Endothelial cell of umbilical vein (primary cell): ENCODE measurements around the gene DGKD. TPM values are rescaled to one million over a fixed set of nuclear protein-coding genes. Genes with fewer than 3 reads are reported as not detected.

Experiments
- BruUV-seq: library from RNA; stranded (reverse); fragments of 400-500 nt; replicated peaks from 2 replicates; lab custom pipeline; 2021; lab: Mats Ljungman, UMichigan
- CTCF ChIA-PET: fragments of 300-600, 350-600 bp; sonication (Branson Sonifier 250); formaldehyde crosslinking; loops from one replicate; lab custom pipeline; 2021; ENCODE audit warnings: antibody characterized with exemption, inconsistent platforms; lab: Charles Lee
- POLR2A ChIA-PET: fragments of 300-600, 350-600 bp; sonication (Branson Sonifier 250); formaldehyde crosslinking; loops from one replicate; lab custom pipeline; 2021; ENCODE audit warnings: antibody characterized with exemption, inconsistent platforms; lab: Charles Lee
- DNase-seq: peaks from one replicate; pipeline ENCODE4 v3.0.0-alpha.2; 2011; ENCODE audit warnings: low read depth, low spot score
- FAIRE-seq: peaks from 2 replicates; lab custom pipeline; 2011; peaks lifted over from hg19 to GRCh38; lab: Jason Lieb, UNC
- H2AFZ ChIP-seq: 2 replicates; pipeline ENCODE4 v1.6.0; 2012; ENCODE audit warnings: low read depth, low read length, control low read depth, inconsistent platforms
- H3K27ac ChIP-seq: 2 replicates; pipeline ENCODE4 v1.5.1; 2011; ENCODE audit warnings: low read depth, mild to moderate bottlenecking, control low read depth, low read length, moderate library complexity; ENCODE audit not compliant: insufficient read depth
- H3K27me3 ChIP-seq, 2 experiments: 2 replicates each; pipeline versions ENCODE4 v1.6.0 to v1.6.1; 2011; ENCODE audit warnings: low read length in 2 of 2, mixed read lengths in 1 of 2; ENCODE audit not compliant: control insufficient read depth in 2 of 2, insufficient read depth in 2 of 2
- H3K36me3 ChIP-seq, 2 experiments: 2 replicates in 1 of 2; 3 replicates in 1 of 2; pipeline ENCODE4 v1.5.1; 2011; ENCODE audit warnings: low read length in 2 of 2, mild to moderate bottlenecking in 1 of 2, moderate library complexity in 1 of 2; ENCODE audit not compliant: control insufficient read depth in 2 of 2, insufficient read depth in 2 of 2; ENCODE audit errors: extremely low read depth in 1 of 2
- H3K4me1 ChIP-seq: 3 replicates; pipeline ENCODE4 v1.5.1; 2011; ENCODE audit warnings: mild to moderate bottlenecking, low read length; ENCODE audit not compliant: control insufficient read depth, insufficient read depth; ENCODE audit errors: extremely low read depth
- H3K4me2 ChIP-seq: 2 replicates; pipeline ENCODE4 v1.6.1; 2011; ENCODE audit warnings: low read length, control low read depth, mixed read lengths; ENCODE audit not compliant: insufficient read depth
- H3K4me3 ChIP-seq, 3 experiments: fragments of 200-600 bp in 1 of 3; sonication (generic), shearing (Covaris generic) in 1 of 3; replicated peaks in 1 of 3; 2 replicates each; pipeline ENCODE4 v1.5.1; 2011 to 2016; ENCODE audit warnings: control low read depth in 3 of 3, low read length in 3 of 3, mild to moderate bottlenecking in 2 of 3, inconsistent platforms in 1 of 3, low read depth in 1 of 3, moderate library complexity in 1 of 3; ENCODE audit not compliant: insufficient read depth in 1 of 3
- H3K79me2 ChIP-seq: 2 replicates; pipeline ENCODE4 v1.6.0; 2012; ENCODE audit warnings: low read length, inconsistent platforms; ENCODE audit not compliant: control insufficient read depth, insufficient read depth
- H3K9ac ChIP-seq: replicated peaks from 2 replicates; pipeline ENCODE3; 2011; ENCODE audit warnings: low read length, control low read depth; ENCODE audit not compliant: insufficient read depth; ENCODE audit errors: extremely low read depth
- H3K9me1 ChIP-seq: replicated peaks from 3 replicates; pipeline ENCODE4 v1.6.0; 2011; ENCODE audit warnings: mild to moderate bottlenecking, low read length; ENCODE audit not compliant: control insufficient read depth, insufficient read depth; ENCODE audit errors: extremely low read depth
- H3K9me3 ChIP-seq: replicated peaks from 2 replicates; pipeline ENCODE4 v1.5.1; 2012; ENCODE audit warnings: low read length, inconsistent platforms; ENCODE audit not compliant: control insufficient read depth, insufficient read depth
- H4K20me1 ChIP-seq: replicated peaks from 2 replicates; pipeline ENCODE3; 2011; ENCODE audit warnings: mild to moderate bottlenecking, low read length; ENCODE audit not compliant: control insufficient read depth, insufficient read depth; ENCODE audit errors: extremely low read depth
- EZH2 ChIP-seq: IDR thresholded peaks from 2 replicates; pipeline ENCODE4 v1.6.1; 2012; ENCODE audit warnings: borderline replicate concordance, low read depth, mild to moderate bottlenecking, moderate library complexity, low read length, inconsistent platforms; ENCODE audit not compliant: severe bottlenecking
- FOS ChIP-seq: IDR thresholded peaks from 2 replicates; pipeline ENCODE4 v1.6.1; 2011; ENCODE audit warnings: mild to moderate bottlenecking, low read length, moderate library complexity, borderline replicate concordance; ENCODE audit not compliant: insufficient read depth
- GATA2 ChIP-seq: IDR thresholded peaks from 2 replicates; pipeline ENCODE4 v1.7.0; 2011; ENCODE audit warnings: low read depth, mild to moderate bottlenecking, moderate library complexity, mixed read lengths, low read length; ENCODE audit not compliant: insufficient read length, insufficient read depth
- JUN ChIP-seq: IDR thresholded peaks from 2 replicates; pipeline ENCODE4 v1.6.1; 2011; ENCODE audit warnings: borderline replicate concordance, low read depth; ENCODE audit not compliant: insufficient read length, insufficient read depth
- MYC ChIP-seq: IDR thresholded peaks from one replicate; pipeline ENCODE4 v1.6.1; 2011; ENCODE audit warnings: mild to moderate bottlenecking, low read depth, low read length
- POLR2A ChIP-seq: IDR thresholded peaks from 2 replicates; pipeline ENCODE4 v1.6.1; 2012; ENCODE audit warnings: low read depth, mild to moderate bottlenecking, control low read depth, low read length
- POLR2AphosphoS5 ChIP-seq: IDR thresholded peaks from 2 replicates; pipeline ENCODE4 v1.6.1; 2012; ENCODE audit warnings: low read depth, mild to moderate bottlenecking, control low read depth, low read length, moderate library complexity; ENCODE audit not compliant: insufficient read depth
- dilution Hi-C: fragments of 300-500 bp; cut with MboI; formaldehyde crosslinking; loops from one replicate; pipeline ENCODE4 v1.15.0; 2019; ENCODE audit warnings: low sequenced_read_pairs; ENCODE audit not compliant: extremely low pct_ligation_motif_present
- intact Hi-C: fragments of 100-400 bp; cut with micrococcal nuclease; formaldehyde crosslinking; loops from one replicate; pipeline ENCODE4 v1.10.0; 2022
- polyA plus RNA-seq, 4 experiments: library from polyadenylated mRNA; depleted of rRNA in 3 of 4; stranded (reverse) in 3 of 4; unstranded in 1 of 4; fragments of >200 nt; gene quantifications; 2 replicates each; pipeline versions ENCODE4 v1.2.1 to v1.2.3, GENCODE V29; 2011 to 2012; ENCODE audit warnings: missing spikeins in 1 of 4
- total RNA-seq: library from RNA; stranded (reverse); gene quantifications from 2 replicates; pipeline ENCODE4 v1.2.3, GENCODE V29; 2021
- TF ChIP-seq, protein P1 (sequence below), 2 donors: IDR thresholded peaks; 1 replicate in 1 of 2; 2 replicates in 1 of 2; pipeline ENCODE4 v1.5.1; 2011; ENCODE audit warnings: low read length in 2 of 2, mild to moderate bottlenecking in 2 of 2, moderate library complexity in 2 of 2, control low read depth in 1 of 2, inconsistent platforms in 1 of 2, low read depth in 1 of 2; ENCODE audit not compliant: insufficient read depth in 1 of 2; ENCODE audit errors: extremely low read depth in 1 of 2
- TF ChIP-seq, protein P2 (sequence below): IDR thresholded peaks from 2 replicates; pipeline ENCODE4 v1.6.1; 2011; ENCODE audit not compliant: insufficient read depth, insufficient read length

DGKD gene
- total and polyA plus RNA-seq, 2 donors (not counting 3 experiments of a cell fraction or from before 2014, with no cell fraction given) = 10.8 to 36.6 TPM

DNA sequence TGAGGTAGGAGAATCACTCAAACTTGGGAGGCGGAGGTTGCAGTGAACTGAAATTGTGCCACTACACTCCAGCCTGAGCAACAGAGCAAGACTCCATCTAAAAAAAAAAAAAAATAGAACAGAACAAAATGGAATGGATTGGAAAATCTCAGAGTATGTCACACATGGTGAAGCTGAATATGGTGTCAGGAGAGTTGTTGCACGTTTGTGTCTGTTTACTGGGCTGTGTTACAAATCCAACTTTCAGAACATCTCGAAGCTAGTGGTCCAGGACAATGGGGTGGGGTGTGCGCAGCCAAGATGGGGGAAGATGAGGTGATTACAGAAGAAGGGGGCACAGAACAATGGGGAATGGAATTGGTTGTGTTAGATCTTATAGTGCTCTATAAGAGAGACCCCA lies 29.0 kb upstream of the DGKD start:
- peaks cover 3% of the 10 kb centered on the region in 2 experiments for H3K27me3 ChIP-seq
- TF ChIP-seq GATA2 = no peak
- TF ChIP-seq FOS = no peak
- TF ChIP-seq, protein P1, sequence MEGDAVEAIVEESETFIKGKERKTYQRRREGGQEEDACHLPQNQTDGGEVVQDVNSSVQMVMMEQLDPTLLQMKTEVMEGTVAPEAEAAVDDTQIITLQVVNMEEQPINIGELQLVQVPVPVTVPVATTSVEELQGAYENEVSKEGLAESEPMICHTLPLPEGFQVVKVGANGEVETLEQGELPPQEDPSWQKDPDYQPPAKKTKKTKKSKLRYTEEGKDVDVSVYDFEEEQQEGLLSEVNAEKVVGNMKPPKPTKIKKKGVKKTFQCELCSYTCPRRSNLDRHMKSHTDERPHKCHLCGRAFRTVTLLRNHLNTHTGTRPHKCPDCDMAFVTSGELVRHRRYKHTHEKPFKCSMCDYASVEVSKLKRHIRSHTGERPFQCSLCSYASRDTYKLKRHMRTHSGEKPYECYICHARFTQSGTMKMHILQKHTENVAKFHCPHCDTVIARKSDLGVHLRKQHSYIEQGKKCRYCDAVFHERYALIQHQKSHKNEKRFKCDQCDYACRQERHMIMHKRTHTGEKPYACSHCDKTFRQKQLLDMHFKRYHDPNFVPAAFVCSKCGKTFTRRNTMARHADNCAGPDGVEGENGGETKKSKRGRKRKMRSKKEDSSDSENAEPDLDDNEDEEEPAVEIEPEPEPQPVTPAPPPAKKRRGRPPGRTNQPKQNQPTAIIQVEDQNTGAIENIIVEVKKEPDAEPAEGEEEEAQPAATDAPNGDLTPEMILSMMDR (IDR thresholded peaks at IDR 0.05; ENCODE audit: extremely low read depth in 1 of 2, insufficient read depth in 1 of 2, low read depth in 1 of 2, low read length in 2 of 2) = no peak
- TF ChIP-seq, protein P2, sequence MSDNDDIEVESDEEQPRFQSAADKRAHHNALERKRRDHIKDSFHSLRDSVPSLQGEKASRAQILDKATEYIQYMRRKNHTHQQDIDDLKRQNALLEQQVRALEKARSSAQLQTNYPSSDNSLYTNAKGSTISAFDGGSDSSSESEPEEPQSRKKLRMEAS = no peak
- TF ChIP-seq EZH2 = no peak
- TF ChIP-seq POLR2A = no peak
- no peak for TF ChIP-seq JUN
- no peak for TF ChIP-seq POLR2AphosphoS5
- TF ChIP-seq MYC = no peak
- H3K4me1 ChIP-seq = no peaks in the 10 kb centered on the region
- dilution Hi-C loops = no loop called here
- DNase-seq = no peak
- H3K9me1 ChIP-seq = no peaks in the 10 kb centered on the region
- no peak overlapping the region for H3K4me2 ChIP-seq
- POLR2A ChIA-PET = no interaction called here
- no peaks in the 10 kb centered on the region for H3K36me3 ChIP-seq
- H3K9me3 ChIP-seq = no peaks in the 10 kb centered on the region
- CTCF ChIA-PET = interaction anchor here (0.7 kb wide), 1 partner anchor 28 kb away, joined by 3 read pairs; no protein-coding TSS in a partner anchor
- BruUV-seq = no TSS peak
- no peak overlapping the region for H3K9ac ChIP-seq
- intact Hi-C loops = no loop called here
- no peaks in the 10 kb centered on the region for H4K20me1 ChIP-seq
- H3K4me3 ChIP-seq = no peak overlapping the region
- H3K79me2 ChIP-seq = no peaks in the 10 kb centered on the region
- no peak for FAIRE-seq
- no peak overlapping the region for H2AFZ ChIP-seq
- H3K27ac ChIP-seq = no peak overlapping the region
